IPS-15b (cell line): ENCODE data around the gene PDHX.

ENCODE experiments used
- H3K27me3 ChIP-seq: one replicate; pipeline ENCODE4 v1.6.1; 2013; ENCODE audit warnings: low read length; ENCODE audit not compliant: control insufficient read depth, insufficient read depth
- H3K36me3 ChIP-seq: one replicate; pipeline ENCODE4 v1.6.1; 2013; ENCODE audit warnings: low read length; ENCODE audit not compliant: control insufficient read depth, insufficient read depth
- H3K4me1 ChIP-seq: one replicate; pipeline ENCODE4 v1.6.1; 2013; ENCODE audit warnings: mild to moderate bottlenecking, low read length; ENCODE audit not compliant: control insufficient read depth, insufficient read depth
- H3K4me3 ChIP-seq: one replicate; pipeline ENCODE4 v1.5.1; 2013; ENCODE audit warnings: low read depth, low read length
- H3K9ac ChIP-seq: one replicate; pipeline ENCODE4 v1.6.1; 2013; ENCODE audit warnings: low read depth, mild to moderate bottlenecking, low read length
- H3K9me3 ChIP-seq: one replicate; pipeline ENCODE4 v1.6.1; 2013; ENCODE audit warnings: mild to moderate bottlenecking, low read length; ENCODE audit not compliant: control insufficient read depth, insufficient read depth

The PDHX gene

DNA sequence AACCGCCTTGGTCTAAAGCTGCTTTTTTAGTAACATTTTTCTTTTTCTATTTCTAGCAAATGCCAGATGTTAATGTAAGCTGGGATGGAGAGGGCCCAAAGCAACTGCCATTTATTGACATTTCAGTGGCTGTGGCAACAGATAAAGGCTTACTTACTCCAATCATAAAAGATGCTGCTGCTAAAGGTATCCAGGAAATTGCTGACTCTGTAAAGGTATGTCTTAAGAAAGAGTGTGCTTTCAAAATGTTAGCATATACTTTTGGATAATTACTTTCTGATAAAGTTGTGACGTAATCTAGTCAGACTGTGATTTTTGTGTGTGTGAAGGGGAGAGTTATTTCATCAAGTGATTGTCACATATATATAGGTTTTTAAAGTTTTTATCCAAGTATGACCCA lies 68.1 kb downstream of the PDHX start:
- no peaks in the 10 kb centered on the region for H3K27me3 ChIP-seq
- H3K9me3 ChIP-seq: no peaks in the 10 kb centered on the region
- H3K36me3 ChIP-seq: peaks cover 3% of the 10 kb centered on the region
- no peaks in the 10 kb centered on the region for H3K4me1 ChIP-seq
- no peak overlapping the region for H3K9ac ChIP-seq
- H3K4me3 ChIP-seq: no peak overlapping the region

DNA sequence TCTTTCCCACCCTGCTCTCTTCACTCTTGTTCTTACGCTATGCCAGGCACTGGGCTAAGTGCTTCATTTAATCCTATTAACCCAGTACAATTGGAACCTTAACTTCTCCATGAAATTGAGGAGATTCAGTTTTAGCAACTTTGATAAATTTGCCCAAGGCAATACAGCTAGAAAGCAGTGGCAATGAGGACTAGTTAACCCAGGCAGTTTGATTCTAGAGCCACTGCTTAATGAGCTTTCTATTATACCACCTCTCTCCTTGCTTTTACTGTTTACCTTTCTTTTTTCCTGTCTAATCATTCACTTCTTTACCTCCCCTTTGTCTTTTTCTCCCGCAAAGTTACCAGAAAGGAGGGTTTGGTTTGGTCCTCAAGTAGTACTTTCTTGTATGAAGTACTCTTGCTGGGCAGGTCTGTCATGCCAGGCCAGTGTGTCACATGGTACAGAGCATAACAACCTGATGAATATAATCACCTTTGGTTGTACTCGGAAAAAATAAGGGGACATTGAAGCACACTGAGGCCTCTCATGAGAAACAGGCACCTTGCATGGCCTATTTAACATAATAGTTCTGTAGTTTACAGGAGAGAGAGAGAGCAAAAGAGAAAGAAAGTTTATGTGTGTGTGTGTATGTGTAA lies 70.6 kb downstream of the PDHX start:
- no peak overlapping the region for H3K4me3 ChIP-seq
- H3K36me3 ChIP-seq: peaks cover 3% of the 10 kb centered on the region
- H3K4me1 ChIP-seq: no peaks in the 10 kb centered on the region
- no peaks in the 10 kb centered on the region for H3K27me3 ChIP-seq
- no peak overlapping the region for H3K9ac ChIP-seq
- no peaks in the 10 kb centered on the region for H3K9me3 ChIP-seq

DNA sequence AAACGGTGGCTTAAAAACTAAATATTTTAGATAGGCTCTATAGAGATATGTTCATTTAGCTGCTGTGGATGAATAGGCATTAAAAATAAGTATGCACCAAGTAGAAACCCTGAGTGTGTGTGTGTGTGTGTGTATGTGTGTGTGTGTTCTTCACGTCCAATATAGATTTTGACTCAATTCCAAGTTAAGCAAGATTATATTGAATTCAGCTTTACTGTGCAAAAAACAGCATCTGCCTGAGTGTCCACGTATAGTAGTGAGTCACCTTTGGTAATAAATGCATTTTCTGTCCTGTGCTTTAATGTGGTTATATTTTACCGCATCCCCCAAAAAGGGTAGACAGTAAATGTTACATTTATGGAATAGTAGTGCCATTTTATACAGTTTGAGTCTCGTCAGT lies 71.2 kb downstream of the PDHX start:
- H3K27me3 ChIP-seq: no peaks in the 10 kb centered on the region
- H3K4me3 ChIP-seq: no peak overlapping the region
- no peaks in the 10 kb centered on the region for H3K4me1 ChIP-seq
- peaks cover 3% of the 10 kb centered on the region for H3K36me3 ChIP-seq
- H3K9me3 ChIP-seq: no peaks in the 10 kb centered on the region
- no peak overlapping the region for H3K9ac ChIP-seq

DNA sequence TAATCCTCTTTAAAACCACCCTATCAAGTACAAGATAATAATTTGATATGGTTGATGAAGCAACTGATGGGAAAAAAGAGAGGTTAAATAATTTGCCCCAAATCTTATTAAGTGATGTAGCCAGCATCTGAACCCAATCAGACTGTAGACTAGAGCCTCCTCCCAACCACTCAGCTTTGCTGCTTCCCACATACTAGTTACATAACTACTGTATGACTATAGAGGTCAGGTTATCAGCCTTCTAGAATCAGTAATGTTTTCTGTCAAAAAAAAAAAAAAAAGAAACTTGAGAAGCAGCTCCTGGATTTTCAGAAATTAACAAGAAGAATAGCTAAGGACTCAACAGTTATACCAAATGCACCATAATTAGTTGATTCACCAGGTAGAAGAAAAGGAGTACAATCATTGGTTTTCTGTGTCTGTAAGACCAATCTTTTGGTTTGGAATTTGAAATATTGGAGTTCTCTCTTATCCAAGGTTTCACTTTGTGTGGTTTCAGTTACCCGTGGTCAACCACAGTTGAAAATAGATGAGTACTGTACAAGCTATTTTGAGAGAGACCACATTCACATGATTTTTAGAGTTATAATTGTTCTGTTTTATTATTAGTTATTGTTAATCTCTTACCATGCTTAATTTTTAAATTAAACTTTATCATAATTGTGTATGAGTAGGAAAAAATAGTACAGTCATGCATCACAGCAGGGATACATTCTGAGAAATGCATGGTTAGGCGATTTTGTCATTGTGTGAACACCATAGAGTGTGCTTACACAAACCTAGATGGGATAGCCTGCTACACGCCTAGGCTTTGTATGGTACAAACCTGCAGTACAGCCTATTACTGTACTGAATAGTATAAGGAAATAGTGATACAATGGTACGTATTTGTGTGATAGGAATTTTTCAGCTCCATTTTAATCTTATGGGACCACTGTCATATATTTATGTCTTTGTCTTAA lies 72.2 kb downstream of the PDHX start:
- no peaks in the 10 kb centered on the region for H3K4me1 ChIP-seq
- H3K4me3 ChIP-seq: no peak overlapping the region
- peaks cover 3% of the 10 kb centered on the region for H3K36me3 ChIP-seq
- H3K9ac ChIP-seq: no peak overlapping the region
- no peaks in the 10 kb centered on the region for H3K27me3 ChIP-seq
- H3K9me3 ChIP-seq: no peaks in the 10 kb centered on the region

DNA sequence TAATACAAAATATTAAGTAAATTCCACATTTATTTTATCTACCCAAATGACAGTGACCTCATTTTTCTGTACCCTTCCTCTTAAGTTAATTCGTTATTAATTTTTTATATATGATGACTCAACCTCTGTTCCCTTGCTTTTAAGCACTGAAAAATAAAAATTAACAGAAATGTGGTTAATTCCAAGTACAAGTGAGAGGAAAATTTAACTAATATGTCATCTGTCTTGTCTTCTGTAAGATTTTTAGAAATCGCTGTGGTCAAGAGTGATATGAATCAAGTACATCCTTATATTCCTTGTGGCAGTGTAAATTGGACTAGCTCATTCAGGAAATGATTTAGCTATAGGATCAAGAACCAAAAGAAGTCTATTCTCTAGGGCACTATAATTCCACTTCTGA lies 74.5 kb downstream of the PDHX start:
- H3K9me3 ChIP-seq: no peaks in the 10 kb centered on the region
- H3K36me3 ChIP-seq: no peaks in the 10 kb centered on the region
- no peaks in the 10 kb centered on the region for H3K27me3 ChIP-seq
- no peak overlapping the region for H3K9ac ChIP-seq
- no peak overlapping the region for H3K4me3 ChIP-seq
- no peaks in the 10 kb centered on the region for H3K4me1 ChIP-seq

DNA sequence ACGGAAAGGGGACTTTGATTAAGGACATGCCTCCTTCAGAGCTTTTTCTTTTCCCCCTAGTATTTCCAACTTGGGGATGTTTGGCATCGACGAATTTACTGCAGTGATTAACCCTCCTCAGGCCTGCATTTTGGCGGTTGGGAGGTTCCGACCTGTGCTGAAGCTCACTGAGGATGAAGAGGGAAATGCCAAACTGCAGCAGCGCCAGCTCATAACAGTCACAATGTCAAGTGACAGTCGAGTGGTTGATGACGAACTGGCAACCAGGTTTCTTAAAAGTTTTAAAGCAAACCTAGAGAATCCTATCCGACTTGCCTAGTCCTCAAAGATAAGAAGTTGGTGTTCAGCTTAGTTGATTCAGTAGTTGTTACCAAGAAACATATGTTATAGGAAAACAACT lies 78.4 kb downstream of the PDHX start:
- Histone ChIP-seq H3K27me3 (no peaks in the 10 kb centered on the region), H3K9ac (no peak overlapping the region), H3K9me3 (no peaks in the 10 kb centered on the region), H3K36me3 (no peaks in the 10 kb centered on the region), H3K4me1 (no peaks in the 10 kb centered on the region), H3K4me3 (no peak overlapping the region)

DNA sequence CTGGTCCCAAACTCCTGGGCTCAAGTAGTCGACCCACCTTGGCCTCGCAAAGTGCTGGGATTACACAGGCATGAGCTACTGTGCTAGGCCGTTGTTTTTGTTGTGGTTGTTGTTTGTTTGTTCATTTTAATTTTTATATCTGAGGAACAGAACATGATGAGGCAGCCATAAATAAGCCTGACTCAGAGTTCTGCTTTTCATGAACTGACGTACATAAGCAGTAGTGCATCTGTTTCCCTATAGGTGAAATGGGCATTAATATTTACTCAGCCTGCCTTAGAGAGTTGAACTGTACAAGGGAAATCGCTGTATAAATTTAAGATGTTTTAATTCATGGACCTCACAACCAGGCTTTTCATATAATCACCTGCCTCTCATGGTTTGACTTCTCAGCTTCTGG lies 80.5 kb downstream of the PDHX start:
- Histone ChIP-seq H3K4me3 (no peak overlapping the region), H3K9me3 (no peaks in the 10 kb centered on the region), H3K4me1 (no peaks in the 10 kb centered on the region), H3K9ac (no peak overlapping the region), H3K27me3 (no peaks in the 10 kb centered on the region), H3K36me3 (no peaks in the 10 kb centered on the region)

DNA sequence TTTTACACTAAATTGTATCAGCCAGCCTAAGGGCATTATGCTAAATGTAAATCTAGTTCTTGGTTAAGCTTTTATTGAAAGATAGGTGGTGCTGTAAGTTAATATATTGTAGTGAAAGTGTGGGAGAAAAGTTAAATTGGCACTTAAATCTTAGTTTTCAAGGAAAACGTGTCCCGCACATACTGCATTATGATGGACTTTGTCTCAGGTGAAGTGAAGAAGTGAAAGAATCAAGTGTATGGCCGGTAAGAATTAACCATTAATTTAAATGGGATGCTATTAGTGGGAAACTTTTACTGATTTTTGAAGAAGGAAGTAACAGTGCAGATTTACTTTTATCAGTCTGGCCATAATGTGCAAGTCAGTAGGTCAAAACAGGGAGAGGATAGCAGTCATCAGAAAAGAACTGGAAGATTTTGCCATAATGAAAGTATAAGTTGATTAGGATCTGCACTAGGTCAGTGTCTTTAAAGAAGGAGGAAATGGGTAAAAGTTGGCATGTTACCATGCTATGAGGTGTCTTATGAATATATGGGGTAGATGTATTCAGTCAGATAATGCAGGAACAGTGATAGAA lies 81.6 kb downstream of the PDHX start:
- H3K9ac ChIP-seq: no peak overlapping the region
- H3K9me3 ChIP-seq: no peaks in the 10 kb centered on the region
- H3K36me3 ChIP-seq: no peaks in the 10 kb centered on the region
- no peak overlapping the region for H3K4me3 ChIP-seq
- no peaks in the 10 kb centered on the region for H3K4me1 ChIP-seq
- H3K27me3 ChIP-seq: no peaks in the 10 kb centered on the region

DNA sequence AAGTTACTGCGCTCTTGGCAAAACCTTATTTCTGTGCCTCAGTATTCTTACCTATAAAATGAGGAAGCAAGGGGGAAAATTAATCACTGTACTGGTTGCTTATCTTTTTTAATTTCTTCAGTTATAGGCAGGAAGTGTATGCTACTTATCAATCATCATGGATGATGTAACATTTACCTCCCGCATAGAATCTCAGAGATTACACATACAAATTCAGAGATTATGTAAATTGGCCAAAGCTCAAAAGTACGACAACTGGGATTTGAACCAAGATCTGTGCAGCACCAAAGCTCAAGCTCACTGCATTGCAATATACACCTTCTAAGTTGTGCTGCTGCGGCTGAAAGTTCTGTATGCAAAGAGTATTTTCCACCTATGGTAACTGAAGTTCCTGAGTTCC lies 83.0 kb downstream of the PDHX start:
- Histone ChIP-seq H3K9ac (no peak overlapping the region), H3K4me3 (no peak overlapping the region), H3K27me3 (no peaks in the 10 kb centered on the region), H3K9me3 (no peaks in the 10 kb centered on the region), H3K4me1 (no peaks in the 10 kb centered on the region), H3K36me3 (no peaks in the 10 kb centered on the region)

DNA sequence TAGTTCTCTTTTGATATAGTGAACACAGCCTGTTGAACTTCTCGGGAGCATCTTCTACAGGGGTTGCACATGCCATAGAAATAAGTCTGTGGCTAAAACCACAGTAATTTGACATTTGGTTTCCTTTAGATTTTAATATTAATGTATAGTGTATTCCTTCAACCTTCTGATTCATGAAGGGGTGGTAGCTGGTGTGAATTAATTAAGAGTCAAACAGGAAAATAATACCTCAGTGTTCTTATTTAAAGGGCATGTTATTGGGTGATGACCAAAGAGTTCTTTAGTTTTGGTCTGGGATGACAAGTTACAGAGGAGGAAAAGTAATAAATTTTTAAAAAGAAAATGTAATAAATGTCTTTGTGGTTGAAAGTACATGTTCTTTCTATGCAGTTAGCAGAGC lies 86.8 kb downstream of the PDHX start:
- Histone ChIP-seq H3K27me3 (no peaks in the 10 kb centered on the region), H3K36me3 (no peaks in the 10 kb centered on the region), H3K9ac (no peak overlapping the region), H3K9me3 (no peaks in the 10 kb centered on the region), H3K4me3 (no peak overlapping the region), H3K4me1 (no peaks in the 10 kb centered on the region)

DNA sequence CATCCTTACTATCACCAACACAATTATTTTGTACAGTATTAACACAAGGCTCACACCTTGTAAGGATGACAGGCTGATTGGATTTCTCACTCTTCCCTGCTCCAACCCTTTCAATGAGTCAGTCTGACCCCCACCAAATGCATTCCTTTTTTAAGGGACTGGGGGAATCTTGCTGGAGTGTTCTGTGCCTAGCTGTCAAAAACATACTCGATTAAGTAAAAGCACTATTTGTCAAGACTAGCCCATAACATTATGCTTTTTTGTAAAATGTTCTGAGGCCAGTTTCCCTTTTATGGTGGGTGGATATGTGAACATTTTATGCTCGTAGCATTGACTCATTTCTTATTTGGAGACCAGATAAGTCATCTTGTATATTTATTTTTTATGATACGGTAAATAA lies 87.2 kb downstream of the PDHX start:
- H3K4me3 ChIP-seq: no peak overlapping the region
- no peaks in the 10 kb centered on the region for H3K36me3 ChIP-seq
- H3K4me1 ChIP-seq: no peaks in the 10 kb centered on the region
- no peak overlapping the region for H3K9ac ChIP-seq
- H3K27me3 ChIP-seq: no peaks in the 10 kb centered on the region
- H3K9me3 ChIP-seq: no peaks in the 10 kb centered on the region
